ENCODE measurements around the gene VASN.

VASN gene

DNA sequence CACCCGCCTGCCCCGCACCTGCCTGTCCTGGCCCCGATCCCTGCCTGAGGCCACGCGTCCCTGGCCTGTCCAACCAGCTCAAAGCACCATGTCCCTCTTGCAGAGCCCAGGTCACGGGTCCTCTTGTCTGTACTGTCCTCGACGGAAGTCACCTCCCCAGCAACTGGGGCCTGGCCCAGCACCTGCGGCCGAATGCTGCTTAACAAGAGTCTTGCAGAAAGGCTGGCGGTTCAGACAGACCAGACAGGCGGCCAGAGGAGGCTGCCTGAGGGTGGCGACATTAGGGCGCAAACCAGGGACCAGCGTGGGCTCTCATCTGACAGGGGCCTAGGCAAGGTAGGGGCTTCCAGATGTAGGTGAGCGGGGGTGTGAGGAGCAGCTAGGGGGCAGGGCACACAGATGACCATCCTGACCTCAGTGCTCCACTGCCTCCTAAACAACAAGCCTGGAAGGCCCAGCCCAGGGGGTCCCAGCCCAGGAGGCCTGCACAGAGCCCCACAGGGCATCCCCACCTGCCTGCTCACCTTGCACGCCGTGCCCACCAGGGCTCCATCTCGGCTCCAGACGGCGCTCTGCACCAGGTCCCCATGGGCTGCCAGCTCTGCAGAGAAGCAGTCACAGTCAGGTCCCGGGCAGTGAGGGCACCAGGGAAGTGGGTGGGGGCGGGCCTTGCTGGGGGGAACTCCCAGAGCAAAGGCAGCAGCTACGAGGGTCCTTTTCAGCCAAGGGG, 33.5 kb downstream of the VASN start:
- DNase-seq, result no peak

DNA sequence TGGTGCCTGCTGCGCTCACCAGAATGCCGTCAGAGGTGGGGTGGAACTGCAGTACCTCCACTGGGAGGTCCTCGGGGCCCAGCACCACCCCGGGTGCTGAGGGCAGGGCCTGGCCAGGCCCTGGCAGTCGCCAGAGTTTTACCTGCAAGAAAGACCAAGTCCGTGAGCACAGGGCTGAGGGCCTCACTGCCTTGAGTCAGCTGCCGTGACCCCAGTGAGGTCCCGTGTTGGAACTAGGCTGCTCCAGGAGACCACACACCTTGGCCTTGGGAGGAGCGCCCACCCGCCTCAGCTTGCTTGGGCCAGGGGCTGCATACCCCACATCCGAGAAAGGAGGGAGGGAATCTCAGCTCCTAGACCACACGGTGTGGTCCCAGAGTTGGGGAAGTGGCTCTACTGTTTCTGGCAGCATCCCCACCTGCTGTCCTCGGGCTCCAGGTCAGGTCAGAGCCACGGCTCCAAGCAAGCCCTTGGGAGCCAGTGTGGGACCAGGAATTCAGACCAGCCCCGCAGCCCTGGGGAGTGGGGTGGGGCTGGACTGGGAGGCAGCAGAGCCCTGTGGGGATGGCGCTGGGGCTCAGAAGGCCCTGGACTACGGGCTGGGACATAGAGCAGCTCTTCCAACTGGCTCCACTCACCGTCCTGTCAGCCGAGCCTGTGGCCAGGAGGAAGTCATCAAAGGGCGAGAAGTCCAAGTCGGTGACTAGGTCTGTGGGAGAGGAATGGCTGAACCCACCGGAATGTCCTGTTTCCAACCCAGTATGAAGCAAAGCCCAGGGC, 36.1 kb downstream of the VASN start:
- no peak for DNase-seq

- DNase-seq, result no peak
Observed at GRCh38 chr16:4408323-4408690, 36.7 kb downstream of the VASN start.

GRCh38 chr16:4409081-4409932, 37.7 kb downstream of the VASN start:
- DNase-seq, result no peak

DNA sequence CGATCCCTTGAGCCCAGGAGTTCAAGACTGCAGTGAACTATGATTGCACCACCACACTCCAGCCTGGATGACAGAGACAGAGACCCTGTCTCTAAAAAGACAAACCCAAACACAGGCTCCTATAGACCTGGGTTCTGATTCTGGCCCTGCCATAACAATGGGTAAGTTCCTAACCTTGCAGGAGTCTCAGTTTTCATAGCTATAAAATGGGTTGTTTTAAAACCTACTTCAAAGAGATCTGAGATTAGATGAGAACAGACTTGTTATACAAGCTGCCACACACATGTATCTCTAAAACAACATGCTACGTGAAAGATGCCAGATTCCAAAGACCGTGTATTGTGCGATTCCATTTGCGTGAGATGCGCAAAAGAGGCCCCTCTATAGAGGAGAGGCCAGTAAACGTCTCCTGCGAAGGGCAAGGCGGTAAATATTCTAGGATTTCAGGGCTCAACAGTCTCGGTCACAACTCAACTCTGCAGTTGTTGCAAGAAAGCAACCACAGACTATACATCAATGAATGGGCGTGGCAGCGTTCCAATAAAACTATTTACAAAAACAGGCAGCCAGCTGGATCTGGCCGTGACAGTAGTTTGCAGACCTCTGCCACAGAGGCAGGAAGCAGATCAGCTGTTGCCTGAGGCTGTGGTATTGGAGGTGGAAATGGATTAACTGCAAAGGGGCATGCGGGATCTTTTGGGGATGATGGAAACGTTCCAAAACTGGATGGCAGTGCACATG, 38.9 kb downstream of the VASN start:
- DNase-seq, result no peak

GRCh38 chr16:4411684-4412083, 40.0 kb downstream of the VASN start:
- no peak for DNase-seq

DNA sequence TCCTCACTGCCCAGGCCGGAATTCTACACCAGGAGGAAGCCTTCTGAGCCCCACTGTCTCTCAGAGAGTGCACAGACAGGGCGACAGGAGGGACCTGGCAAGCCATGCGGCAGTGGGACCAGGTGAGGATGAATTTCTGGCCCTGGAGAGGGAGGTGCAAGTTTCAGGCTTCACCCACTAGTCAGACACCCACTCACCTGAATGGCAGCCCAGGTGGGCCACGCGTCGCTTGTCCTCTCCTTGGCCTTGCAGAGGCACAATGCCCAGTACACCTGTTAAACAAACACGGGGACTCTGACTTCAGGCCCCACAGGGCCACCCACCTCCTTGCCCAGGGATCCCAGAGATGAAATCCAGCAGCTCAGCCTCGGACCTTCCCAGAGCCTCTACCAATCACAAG, 40.5 kb downstream of the VASN start:
- no peak for DNase-seq

- no peak for DNase-seq
Observed at GRCh38 chr16:4412854-4413253, 41.2 kb downstream of the VASN start.

DNA sequence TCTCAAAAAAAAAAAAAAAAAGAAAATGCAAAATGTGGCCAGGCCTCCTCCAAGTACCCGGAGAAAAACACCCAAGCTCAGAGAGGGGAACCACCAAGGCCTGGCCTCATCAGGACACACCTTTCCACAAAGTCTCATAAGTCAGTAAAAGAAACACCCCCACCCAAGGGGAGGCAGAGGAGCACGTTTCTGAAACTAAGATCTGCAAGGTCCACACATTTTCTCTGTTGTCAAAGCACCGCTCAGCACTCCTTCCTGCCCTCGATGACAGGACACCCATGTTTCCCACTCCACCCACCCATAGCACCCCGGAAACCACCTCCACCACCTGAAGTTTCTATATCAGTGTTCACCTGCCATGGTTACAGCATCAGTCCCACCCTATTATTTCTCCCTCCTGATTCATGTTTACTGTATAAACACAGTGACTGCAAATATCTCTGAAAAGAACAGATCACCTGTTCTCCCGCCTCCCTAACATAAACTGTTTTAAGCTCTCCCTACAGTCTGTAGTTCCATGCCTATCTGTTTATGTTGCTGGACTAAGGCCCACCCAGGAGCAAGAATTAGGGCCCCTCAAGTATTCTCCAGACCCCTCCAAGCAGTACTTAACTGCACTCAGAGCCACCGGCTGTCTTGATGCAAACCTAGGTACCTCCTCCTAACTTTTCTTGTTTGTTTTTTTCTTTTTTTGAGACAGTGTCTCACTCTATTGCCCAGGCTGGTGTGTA, 42.7 kb downstream of the VASN start:
- peak; percentile 87 for DNase-seq

- peak; percentile 77 for DNase-seq
Observed at GRCh38 chr16:4415538-4416199, 44.0 kb downstream of the VASN start.

- peak; percentile 98 for DNase-seq
Observed at GRCh38 chr16:4416200-4417032, 44.8 kb downstream of the VASN start, which contains the start of gene CORO7. Gene CORO7 (minus strand): TSS chr16:4416596. CDS start chr16:4416518, 78 bp downstream.

DNA sequence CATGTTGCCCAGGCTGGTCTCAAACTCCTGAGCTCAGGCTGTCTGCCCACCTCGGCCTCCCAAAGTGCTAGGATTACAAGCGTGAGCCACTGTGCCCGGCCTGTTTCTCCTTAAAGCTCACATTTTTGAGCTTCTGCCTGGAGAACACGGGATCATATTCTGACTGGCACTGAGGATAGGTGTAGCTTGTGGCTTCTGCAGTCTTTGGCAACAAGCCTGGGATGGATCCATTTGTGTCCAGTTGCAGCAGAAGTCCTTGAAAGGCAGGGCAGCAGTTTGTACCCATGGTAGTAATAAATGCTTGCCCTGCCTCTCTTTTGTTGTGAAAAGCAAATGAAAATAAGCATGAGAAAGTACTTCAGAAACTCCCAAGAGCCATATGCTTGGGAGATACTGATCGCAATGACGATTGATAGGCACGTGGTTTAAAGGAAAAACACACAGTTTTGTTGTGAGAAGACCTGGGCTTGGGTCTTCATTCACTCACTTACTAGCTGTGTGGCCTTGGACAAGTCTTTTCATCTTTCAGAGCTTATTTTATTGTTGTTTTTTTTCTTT, 47.8 kb downstream of the VASN start:
- DNase-seq, result no peak

DNA sequence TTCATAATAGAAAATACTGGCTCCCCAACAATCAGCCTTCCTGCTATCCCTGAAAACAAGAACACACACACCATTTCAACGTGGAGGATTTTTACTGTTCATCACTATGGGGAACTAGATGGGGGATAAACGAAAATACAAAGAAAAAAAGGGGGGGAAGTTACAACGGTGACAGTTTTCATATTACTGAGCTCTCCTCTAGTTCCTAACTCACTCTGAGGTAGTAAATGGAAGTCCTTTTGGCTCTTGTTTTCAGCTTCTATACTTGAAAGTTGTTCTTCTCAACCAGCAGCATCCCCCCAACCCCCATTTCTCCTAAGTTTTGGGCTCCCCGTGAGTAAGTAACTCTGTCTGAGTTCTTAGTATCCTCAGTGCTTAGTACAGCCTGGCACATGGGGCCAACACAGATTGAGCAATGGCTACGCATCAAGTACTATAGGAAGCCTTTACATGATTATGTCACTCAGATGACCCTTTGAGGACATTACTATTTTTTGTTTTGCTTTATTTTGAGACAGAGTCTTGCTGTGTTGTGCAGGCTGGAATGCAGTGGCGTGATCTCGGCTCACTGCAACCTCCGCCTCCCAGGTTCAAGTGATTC, 49.0 kb downstream of the VASN start:
- no peak for DNase-seq

DNA sequence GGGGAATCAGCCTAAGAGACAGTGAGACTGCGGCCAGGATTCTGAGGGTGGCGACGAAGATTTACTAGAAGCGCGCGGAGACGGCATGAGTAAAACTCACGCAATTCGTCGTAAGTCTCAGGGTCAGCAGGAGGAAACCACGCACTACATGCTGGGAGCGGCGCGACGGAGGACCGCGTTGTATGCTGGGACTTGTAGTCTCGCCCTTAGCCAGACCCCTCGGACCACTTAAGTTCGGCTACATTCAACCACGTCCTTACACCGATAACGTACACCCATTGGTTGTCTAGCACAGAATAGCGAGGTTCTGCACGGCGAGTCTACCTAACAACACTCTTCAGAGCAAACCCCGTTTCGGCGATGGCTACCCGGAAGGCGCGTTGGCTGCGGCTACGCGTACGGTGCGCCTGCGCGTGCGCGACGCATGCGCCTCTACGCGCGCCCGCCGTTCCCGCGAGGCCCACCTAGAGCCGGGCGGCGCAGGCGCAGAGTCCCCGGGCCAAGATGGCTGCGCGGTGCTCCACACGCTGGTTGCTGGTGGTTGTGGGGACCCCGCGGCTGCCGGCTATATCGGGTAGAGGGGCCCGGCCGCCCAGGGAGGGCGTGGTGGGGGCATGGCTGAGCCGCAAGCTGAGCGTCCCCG, 53.9 kb downstream of the VASN start, which contains the start of gene DNAJA3:
DNAJA3 (plus strand) TSS at position 491 of the 643 bp plus-strand sequence; CDS start at position 505, 14 bp downstream.
- DNase-seq, result peak; percentile 92

- no peak for DNase-seq
Observed at GRCh38 chr16:4426021-4426684, 54.5 kb downstream of the VASN start.

DNA sequence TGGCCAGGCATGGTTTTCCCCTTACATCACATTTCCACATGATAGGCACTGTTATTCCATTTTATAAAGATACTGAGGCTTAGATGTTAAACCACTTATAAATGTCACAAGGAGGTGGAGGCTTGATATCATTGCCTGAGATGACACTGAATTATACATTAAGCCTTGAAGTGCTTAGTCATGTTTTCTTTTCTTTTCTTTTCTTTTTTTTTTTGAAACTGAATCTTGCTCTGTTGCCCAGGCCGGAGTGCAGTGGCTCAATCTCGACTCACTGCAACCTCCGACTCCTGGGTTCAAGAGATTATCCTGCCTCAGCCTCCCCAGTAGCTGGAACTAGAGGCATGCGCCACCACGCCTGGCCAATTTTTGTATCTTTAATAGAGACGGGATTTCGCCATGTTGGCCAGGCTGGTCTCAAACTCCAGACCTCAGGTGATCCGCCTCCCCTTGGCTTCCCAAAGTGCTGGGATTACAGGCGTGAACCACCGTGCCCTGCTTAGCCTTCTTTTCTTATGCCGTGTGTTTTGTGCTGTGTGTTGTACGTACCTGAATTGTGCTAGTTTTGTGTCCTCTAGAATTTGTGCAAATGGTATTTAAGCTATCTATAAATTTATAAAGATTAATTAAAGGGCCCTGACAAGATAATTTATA, 55.2 kb downstream of the VASN start:
- no peak for DNase-seq

DNA sequence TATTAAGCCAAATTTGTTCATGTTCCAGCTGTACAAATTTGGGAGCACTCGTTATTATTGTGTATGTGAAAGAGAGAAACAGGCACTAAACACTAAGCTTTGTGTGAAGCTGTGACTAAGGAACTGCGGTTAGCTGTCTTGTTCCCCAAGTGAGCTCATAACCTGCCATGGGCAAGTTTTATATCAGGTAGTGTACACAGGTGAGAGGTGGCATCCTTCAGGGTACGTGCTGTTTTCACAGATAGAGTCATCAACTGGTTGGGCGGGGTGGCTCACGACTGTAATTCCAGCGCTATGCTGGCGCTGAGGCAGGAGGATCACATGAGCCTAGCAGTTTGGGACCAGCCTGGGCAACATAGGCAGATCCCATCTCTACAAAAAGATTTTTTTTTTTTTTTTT, 56.9 kb downstream of the VASN start:
- DNase-seq, result no peak

DNA sequence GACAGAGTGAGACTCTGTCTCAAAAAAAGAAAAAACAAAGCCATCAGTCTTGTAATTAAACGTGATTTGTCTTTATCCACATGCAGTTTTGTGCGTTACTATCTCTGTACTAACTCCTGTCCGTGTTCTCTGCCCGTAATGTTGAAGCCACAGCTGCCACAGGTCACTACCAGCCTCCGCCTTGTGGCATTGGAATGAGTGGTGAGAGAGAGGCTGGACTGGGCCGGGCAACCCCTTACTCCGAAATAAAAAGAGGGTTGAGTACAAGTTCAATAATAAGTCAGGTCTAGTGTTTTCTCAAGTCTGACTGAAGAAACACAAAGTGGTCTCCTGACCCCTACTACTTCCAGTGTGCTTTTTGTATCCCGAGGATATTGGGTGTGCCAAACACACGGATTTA, 59.4 kb downstream of the VASN start:
- DNase-seq, result no peak

Data from CD4-positive, alpha-beta T cell treated with Interleukin-15 for 1 hour (primary cell).